Panc1 (cell line): ENCODE measurements around the gene SCN9A. TPM values are rescaled to one million over a fixed set of nuclear protein-coding genes. Genes with fewer than 3 reads are reported as not detected.

ENCODE experiments used
- ATAC-seq: fragments of 200-7000 bp; cut with Tn5 transposase; 2 replicates; pipeline ENCODE4 v1.9.1; 2020; ENCODE audit warnings: mild to moderate bottlenecking, moderate library complexity
- BruUV-seq: library from RNA; stranded (reverse); fragments of 400-500 nt; replicated peaks from 2 replicates; lab custom pipeline; 2021; lab: Mats Ljungman, UMichigan
- CTCF ChIA-PET: fragments of 300-600 bp; sonication (Branson Sonifier 250); formaldehyde crosslinking; loops from one replicate; lab custom pipeline; 2022; ENCODE audit warnings: antibody characterized with exemption; lab: Charles Lee
- POLR2A ChIA-PET: fragments of 300-600 bp; sonication (Branson Sonifier 250); formaldehyde crosslinking; loops from one replicate; lab custom pipeline; 2022; ENCODE audit warnings: antibody characterized with exemption; lab: Charles Lee
- DNase-seq: peaks from one replicate; pipeline ENCODE4 v3.0.0-alpha.2; 2010; ENCODE audit warnings: low read depth, low spot score
- H3K27ac ChIP-seq: 2 replicates; pipeline ENCODE4 v1.5.1; 2011; ENCODE audit warnings: mild to moderate bottlenecking, low read length, inconsistent platforms
- H3K27me3 ChIP-seq: fragments of 200-500 bp; sonication (Bioruptor generic); 2 replicates; pipeline ENCODE4 v1.6.0; 2014; ENCODE audit warnings: low read length, inconsistent platforms; ENCODE audit not compliant: control insufficient read depth, insufficient read depth
- H3K36me3 ChIP-seq: fragments of 200-500 bp; sonication (Bioruptor generic); 2 replicates; pipeline ENCODE4 v1.5.1; 2014; ENCODE audit warnings: inconsistent platforms, mild to moderate bottlenecking, low read length, moderate library complexity; ENCODE audit not compliant: control insufficient read depth, insufficient read depth
- H3K4me1 ChIP-seq: 2 replicates; pipeline ENCODE4 v1.5.1; 2011; ENCODE audit warnings: inconsistent platforms, mild to moderate bottlenecking, low read length, moderate library complexity; ENCODE audit not compliant: control insufficient read depth, insufficient read depth
- H3K4me3 ChIP-seq, 2 experiments: 2 replicates each; pipeline ENCODE4 v1.5.1; 2011 to 2012; ENCODE audit warnings: low read depth in 2 of 2, low read length in 2 of 2, mild to moderate bottlenecking in 2 of 2, inconsistent platforms in 1 of 2, moderate library complexity in 1 of 2
- H3K9me3 ChIP-seq: fragments of 200-500 bp; sonication (Bioruptor generic); 2 replicates; pipeline ENCODE4 v1.5.1; 2014; ENCODE audit warnings: low read depth, mild to moderate bottlenecking, inconsistent platforms, low read length, moderate library complexity; ENCODE audit not compliant: control insufficient read depth, insufficient read depth
- POLR2AphosphoS5 ChIP-seq: IDR thresholded peaks from 2 replicates; pipeline ENCODE4 v1.6.1; 2012; ENCODE audit warnings: mild to moderate bottlenecking, low read depth, low read length, moderate library complexity
- SIN3A ChIP-seq: IDR thresholded peaks from 2 replicates; pipeline ENCODE4 v1.6.1; 2012; ENCODE audit warnings: low read depth, mild to moderate bottlenecking, low read length, moderate library complexity, borderline replicate concordance; ENCODE audit not compliant: insufficient read depth
- TCF7L2 ChIP-seq: IDR thresholded peaks from 2 replicates; pipeline ENCODE4 v1.6.1; 2011; ENCODE audit warnings: mild to moderate bottlenecking, low read depth, low read length, inconsistent platforms
- in situ Hi-C: cut with HindIII; loops from 2 replicates; pipeline ENCODE4 v1.10.0; 2016; ENCODE audit warnings: low sequenced_read_pairs, low pct_unique_long_range_greater_than_20kb
- intact Hi-C: fragments of 100-400 bp; cut with micrococcal nuclease; formaldehyde crosslinking; loops from one replicate; pipeline ENCODE4 v1.10.0; 2022; ENCODE audit not compliant: unreplicated experiment
- total RNA-seq: library from RNA; stranded (reverse); gene quantifications from one replicate; pipeline ENCODE4 v1.2.1, GENCODE V29; 2021; ENCODE audit not compliant: unreplicated experiment
- TF ChIP-seq, protein P1 (sequence below), 2 experiments: IDR thresholded peaks; 2 replicates each; pipeline ENCODE4 v1.6.1; 2011 to 2012; ENCODE audit warnings: low read depth in 2 of 2, control low read depth in 1 of 2, low read length in 1 of 2, mild to moderate bottlenecking in 1 of 2, moderate library complexity in 1 of 2; ENCODE audit not compliant: insufficient read depth in 1 of 2
- TF ChIP-seq, protein P2 (sequence below): fragments of 450-650 bp; IDR thresholded peaks from 2 replicates; pipeline ENCODE4 v1.5.1; 2017; ENCODE audit warnings: mild to moderate bottlenecking

The SCN9A gene
- total RNA-seq, 1 experiment from 2014 or later, result 0.10 TPM

DNA sequence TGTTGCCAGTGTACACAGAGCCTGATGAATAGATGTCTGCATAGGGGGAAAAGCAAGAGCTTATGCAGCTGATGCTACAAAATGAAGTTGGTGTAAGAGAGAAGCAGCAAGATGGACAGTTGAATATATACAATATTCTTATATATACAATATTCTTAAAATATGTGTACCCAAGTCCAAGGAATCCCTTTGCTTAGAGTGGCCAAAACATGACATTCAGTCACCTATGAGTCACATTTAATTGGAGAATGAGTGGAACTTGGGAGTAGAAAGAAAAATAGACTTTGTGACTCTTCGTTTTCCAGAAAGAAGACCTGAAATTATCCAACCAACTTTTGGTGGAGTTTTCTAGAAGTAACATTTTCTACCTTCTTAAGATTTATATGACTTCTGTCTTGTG lies 81.8 kb downstream of the SCN9A start:
- no peaks in the 10 kb centered on the region for H3K27me3 ChIP-seq
- no peaks in the 10 kb centered on the region for H3K9me3 ChIP-seq
- TF ChIP-seq SIN3A, result no peak
- TF ChIP-seq, protein P1, sequence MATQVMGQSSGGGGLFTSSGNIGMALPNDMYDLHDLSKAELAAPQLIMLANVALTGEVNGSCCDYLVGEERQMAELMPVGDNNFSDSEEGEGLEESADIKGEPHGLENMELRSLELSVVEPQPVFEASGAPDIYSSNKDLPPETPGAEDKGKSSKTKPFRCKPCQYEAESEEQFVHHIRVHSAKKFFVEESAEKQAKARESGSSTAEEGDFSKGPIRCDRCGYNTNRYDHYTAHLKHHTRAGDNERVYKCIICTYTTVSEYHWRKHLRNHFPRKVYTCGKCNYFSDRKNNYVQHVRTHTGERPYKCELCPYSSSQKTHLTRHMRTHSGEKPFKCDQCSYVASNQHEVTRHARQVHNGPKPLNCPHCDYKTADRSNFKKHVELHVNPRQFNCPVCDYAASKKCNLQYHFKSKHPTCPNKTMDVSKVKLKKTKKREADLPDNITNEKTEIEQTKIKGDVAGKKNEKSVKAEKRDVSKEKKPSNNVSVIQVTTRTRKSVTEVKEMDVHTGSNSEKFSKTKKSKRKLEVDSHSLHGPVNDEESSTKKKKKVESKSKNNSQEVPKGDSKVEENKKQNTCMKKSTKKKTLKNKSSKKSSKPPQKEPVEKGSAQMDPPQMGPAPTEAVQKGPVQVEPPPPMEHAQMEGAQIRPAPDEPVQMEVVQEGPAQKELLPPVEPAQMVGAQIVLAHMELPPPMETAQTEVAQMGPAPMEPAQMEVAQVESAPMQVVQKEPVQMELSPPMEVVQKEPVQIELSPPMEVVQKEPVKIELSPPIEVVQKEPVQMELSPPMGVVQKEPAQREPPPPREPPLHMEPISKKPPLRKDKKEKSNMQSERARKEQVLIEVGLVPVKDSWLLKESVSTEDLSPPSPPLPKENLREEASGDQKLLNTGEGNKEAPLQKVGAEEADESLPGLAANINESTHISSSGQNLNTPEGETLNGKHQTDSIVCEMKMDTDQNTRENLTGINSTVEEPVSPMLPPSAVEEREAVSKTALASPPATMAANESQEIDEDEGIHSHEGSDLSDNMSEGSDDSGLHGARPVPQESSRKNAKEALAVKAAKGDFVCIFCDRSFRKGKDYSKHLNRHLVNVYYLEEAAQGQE (IDR thresholded peaks at IDR 0.05; ENCODE audit: insufficient read depth in 1 of 2, low read depth in 2 of 2, low read length in 1 of 2), result no peak
- TF ChIP-seq, protein P2, sequence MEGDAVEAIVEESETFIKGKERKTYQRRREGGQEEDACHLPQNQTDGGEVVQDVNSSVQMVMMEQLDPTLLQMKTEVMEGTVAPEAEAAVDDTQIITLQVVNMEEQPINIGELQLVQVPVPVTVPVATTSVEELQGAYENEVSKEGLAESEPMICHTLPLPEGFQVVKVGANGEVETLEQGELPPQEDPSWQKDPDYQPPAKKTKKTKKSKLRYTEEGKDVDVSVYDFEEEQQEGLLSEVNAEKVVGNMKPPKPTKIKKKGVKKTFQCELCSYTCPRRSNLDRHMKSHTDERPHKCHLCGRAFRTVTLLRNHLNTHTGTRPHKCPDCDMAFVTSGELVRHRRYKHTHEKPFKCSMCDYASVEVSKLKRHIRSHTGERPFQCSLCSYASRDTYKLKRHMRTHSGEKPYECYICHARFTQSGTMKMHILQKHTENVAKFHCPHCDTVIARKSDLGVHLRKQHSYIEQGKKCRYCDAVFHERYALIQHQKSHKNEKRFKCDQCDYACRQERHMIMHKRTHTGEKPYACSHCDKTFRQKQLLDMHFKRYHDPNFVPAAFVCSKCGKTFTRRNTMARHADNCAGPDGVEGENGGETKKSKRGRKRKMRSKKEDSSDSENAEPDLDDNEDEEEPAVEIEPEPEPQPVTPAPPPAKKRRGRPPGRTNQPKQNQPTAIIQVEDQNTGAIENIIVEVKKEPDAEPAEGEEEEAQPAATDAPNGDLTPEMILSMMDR, result no peak
- no peak for TF ChIP-seq TCF7L2
- TF ChIP-seq POLR2AphosphoS5, result no peak
- H3K4me3 ChIP-seq, result no peak overlapping the region
- H3K4me1 ChIP-seq, result no peaks in the 10 kb centered on the region
- H3K27ac ChIP-seq, result no peak overlapping the region
- ChIA-PET CTCF (no interaction called here), POLR2A (no interaction called here)
- DNase-seq (no peak), ATAC-seq (no peak)
- BruUV-seq, result no TSS peak
- no peaks in the 10 kb centered on the region for H3K36me3 ChIP-seq
- intact Hi-C loops, result no loop called here
- in situ Hi-C loops, result no loop called here

DNA sequence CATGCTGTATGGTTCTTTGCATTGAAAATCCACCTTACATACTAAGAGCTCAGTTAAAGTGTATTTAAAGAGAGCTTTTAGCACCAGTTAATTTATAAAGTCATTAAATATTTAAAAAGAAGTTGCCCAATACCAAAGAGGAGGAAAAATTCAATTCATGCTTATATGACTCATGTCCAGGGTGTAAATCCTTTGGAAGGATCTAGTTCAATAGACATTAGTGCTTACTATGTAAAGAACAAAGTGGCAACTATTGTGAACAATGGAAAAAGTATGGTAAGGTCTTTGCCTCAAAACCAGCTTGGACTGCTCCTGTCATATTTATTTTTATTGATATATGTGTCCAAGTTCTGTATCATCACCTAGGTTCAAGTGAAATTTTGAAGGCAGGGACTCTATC lies 90.5 kb downstream of the SCN9A start:
- DNase-seq (no peak), ATAC-seq (no peak)
- ChIA-PET CTCF (no interaction called here), POLR2A (no interaction called here)
- H3K4me3 ChIP-seq, result no peak overlapping the region
- H3K4me1 ChIP-seq, result no peaks in the 10 kb centered on the region
- H3K9me3 ChIP-seq, result no peaks in the 10 kb centered on the region
- intact Hi-C loops (no loop called here), in situ Hi-C loops (no loop called here)
- TF ChIP-seq, protein P1 (IDR thresholded peaks at IDR 0.05; ENCODE audit: insufficient read depth in 1 of 2, low read depth in 2 of 2, low read length in 1 of 2), result no peak
- TF ChIP-seq POLR2AphosphoS5 (no peak), TCF7L2 (no peak), SIN3A (no peak)
- TF ChIP-seq, protein P2, result no peak
- no peak overlapping the region for H3K27ac ChIP-seq
- no peaks in the 10 kb centered on the region for H3K36me3 ChIP-seq
- BruUV-seq, result no TSS peak
- H3K27me3 ChIP-seq, result no peaks in the 10 kb centered on the region
